GM21786 (cell line): Measurements from ENCODE around the gene REPS2.
"Not testable (repeated sequence)": the region's sequence is repeated elsewhere in the genome, so short reads cannot be mapped to it uniquely, and the experiment has no call there.

ENCODE experiments used
- ATAC-seq: cut with Tn5 transposase; IDR thresholded peaks from one replicate; pipeline ENCODE4 v1.9.1; 2021; ENCODE audit not compliant: unreplicated experiment

The REPS2 gene

DNA sequence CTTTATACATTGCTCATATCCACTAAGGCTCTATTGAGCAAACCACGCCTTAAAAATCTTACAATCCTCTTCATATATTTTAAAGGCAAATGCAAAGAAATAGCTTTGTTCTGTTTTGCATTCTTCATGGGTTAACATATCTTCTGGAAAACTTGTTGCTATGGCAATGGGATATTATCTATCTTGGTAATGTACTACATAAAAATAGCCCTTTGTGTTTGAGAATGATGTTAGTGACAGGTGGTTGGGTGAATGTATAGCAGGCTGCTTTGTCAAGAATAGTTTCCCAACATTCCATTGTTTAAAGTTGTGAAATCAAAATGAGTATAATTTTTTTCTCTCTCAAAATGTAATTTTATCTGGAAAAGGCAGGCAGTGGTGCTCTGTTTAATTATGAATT, 16.8 kb downstream of the REPS2 start:
- no peak for ATAC-seq

DNA sequence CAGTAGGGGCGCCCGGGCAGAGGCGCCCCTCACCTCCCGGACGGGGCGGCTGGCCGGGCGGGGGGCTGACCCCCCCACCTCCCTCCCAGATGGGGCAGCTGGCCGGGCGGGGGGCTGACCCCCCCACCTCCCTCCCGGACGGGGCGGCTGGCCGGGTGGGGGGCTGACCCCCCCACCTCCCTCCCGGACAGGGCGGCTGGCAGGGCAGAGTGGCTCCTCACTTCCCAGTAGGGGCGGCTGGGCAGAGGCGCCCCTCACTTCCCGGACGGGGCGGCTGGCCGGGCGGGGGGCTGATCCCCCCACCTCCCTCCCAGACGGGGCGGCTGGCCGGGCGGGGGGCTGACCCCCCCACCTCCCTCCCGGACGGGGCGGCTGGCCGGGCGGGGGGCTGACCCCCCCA, 18.5 kb downstream of the REPS2 start:
- not testable (repeated sequence) for ATAC-seq

DNA sequence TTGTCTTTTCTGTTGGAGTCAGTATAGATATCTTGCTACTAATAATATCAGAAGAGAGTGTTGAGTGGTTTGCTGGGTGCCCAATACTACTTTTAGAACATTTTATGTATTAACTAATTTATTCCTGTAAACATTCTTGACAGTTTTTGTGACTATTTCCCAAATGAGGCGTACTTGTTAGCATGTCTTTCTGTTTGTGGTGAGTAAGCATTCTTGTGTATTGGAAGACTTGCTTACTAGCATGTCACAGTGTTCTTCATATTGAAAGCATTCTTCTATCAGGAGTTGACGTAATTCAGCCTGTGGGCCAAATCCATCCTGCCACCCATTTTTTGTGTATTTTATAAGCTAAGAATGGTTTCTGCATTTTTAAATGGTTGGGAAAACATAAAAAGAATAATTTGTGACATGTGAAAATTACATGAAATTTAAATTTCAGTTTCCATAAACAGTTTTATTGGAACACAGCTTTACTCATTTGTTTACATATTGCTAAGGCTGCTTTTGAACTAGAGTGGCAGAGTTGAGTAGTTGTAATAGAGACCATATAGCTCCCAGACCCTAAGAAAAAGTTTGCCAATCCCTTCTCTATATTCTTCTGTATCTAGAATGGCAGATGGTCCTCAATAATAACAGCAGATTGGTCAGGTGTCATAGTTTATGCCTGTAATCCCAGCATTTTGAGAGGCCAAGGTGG, 20.4 kb downstream of the REPS2 start:
- ATAC-seq, result no peak

DNA sequence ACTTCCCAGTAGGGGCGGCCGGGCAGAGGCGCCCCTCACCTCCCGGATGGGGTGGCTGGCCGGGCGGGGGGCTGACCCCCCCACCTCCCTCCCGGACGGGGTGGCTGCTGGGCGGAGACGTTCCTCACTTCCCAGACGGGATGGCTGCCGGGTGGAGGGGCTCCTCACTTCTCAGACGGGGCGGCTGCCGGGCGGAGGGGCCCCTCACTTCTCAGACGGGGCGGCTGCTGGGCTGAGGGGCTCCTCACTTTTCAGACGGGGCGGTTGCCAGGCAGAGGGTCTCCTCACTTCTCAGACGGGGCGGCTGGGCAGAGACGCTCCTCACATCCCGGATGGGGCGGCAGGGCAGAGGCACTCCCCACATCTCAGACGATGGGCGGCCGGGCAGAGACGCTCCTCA, 22.3 kb downstream of the REPS2 start:
- not testable (repeated sequence) for ATAC-seq

DNA sequence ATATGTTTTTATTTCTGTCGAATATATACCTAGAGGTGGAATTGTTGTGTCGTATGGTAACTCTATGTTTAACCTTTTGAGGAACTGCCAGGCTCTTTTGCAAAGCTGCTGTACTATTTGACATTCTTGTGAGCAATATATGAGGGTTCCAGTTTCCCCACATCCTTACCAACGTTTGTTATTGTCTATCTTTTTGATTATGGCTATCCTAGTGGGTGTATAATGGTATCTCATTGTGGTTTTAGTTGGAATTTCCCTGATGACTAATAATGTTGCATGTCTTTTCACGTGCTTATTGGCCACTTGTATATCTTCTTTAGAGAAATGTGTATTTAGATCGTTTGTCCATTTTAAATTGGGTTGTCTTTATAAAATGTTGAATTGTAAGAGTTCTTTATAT, 24.5 kb downstream of the REPS2 start:
- no peak for ATAC-seq

DNA sequence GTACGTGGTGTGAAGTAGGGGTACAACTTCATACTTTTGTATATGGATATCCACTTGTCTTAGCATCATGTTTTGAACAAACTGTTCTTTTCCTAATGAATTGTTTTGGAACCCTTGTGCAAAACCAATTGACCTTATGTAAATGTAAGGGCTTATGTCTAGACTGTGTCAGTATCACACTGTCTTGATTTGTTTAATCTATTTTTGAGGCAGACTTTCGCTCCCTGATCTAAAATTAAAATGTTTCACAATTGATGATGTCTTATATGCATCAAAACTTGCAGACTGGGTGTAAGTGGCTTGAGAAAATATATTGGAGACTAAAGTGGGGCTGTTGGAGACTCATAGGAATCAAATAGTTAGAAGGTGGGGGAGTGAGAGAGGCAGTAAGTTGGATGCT, 25.2 kb downstream of the REPS2 start:
- no peak for ATAC-seq

DNA sequence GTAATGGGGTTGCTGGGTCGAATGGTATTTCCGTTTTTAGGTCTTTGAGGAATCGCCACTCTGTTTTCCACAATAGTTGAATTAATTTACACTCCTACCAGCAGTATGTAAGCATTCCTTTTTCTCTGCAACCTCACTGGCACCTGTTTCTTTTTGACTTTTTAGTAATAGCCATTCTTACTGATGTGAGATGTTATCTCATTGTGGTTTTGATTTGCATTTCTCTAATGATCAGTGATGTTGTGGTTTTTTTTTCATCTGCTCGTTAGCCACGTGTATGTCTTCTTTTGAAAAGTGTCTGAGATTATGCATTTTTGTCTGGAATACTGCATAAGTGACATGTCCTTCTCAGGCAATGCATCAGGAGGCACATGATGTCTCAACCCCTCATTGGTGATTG, 28.8 kb downstream of the REPS2 start:
- no peak for ATAC-seq

DNA sequence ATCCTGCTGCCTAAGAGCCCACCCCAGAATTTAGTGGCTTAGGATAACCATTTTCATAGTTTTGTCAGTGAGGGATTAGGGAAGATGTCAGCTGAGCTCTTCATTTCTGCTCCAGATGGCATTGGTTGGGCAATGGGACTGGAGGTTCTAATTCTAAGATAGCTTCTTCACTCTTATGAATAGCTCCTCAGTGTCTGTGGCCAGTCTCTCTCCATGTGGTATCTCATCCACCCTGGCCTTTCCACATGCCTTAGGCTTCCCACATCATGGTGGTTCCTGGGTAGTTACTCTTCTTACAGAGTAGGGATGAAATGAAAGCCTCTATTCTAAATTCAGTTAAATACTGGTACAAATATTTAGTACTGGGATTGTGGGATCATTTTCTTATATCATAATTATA, 31.3 kb downstream of the REPS2 start:
- no peak for ATAC-seq

DNA sequence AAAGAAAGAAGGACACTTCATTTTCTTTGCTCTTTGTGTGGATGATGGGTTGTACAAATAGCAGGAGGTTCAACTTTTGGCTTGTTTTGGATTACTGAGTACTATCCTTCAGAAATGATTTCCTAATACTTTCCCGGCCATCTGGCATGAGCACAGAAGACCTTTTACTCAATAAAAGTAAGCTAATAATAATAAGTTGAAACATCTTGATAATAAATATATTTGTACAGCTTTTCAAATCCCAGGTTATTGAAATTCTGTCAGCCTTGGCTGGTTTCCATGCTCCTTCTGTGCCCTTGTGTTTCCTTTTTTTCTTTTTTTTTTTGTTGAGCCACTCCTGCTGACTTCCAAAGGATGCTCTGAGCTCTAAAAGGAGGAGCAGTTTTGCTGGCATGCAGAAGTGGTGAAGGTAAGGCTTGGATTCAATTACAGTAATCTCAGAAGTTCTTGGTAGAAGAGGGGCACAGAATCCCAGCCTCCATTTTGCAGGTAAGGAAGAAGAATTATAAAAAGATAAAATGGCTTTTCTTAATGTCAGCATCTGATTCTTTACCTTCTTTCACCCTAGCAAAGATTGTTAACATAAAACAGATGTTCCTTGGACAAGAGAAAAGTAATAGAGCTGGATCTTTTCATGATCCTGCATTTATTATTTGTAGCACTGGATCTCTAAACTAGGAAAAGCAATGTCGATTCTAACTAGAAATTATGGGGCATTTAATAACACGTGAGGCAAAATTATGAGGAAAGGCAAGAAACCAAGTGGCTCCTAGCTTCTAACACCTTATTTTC, 31.9 kb downstream of the REPS2 start:
- no peak for ATAC-seq

DNA sequence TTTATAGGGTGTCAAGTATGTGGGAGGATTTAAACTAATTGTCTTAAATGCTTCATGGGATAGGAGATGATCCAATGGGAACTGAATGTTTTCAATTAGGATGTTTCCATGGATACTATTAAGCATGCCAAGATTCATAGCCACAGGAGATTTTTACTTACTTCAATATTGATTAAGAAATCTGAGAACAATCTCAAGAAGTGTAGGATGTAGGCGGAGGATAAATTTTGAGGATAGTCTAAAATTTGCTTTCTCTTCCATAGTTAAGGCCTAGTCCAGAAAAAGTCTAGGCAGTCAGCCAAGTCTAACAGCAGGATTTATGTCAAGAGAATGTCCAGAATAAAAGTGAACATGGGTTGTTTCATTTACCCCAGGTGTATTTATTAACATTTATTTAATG, 32.8 kb downstream of the REPS2 start:
- no peak for ATAC-seq

DNA sequence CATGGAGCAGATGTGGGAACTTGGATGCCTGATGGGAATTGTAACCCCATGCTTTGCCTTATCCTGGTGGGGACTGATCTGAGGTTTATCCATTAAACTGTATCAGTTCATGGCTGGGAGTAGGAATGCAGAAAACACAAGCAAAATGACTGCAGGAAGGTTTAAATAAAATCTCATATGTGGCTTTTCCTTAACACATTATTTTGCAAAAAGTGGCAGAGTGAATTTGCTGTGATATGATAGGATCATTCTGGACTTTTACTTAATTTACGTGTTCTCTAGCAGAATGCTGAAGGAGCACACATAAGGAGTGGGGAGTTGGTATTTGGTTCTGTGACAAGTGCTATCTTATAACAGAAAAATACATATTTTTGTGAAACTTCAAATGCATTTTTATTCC, 34.8 kb downstream of the REPS2 start:
- ATAC-seq, result no peak

DNA sequence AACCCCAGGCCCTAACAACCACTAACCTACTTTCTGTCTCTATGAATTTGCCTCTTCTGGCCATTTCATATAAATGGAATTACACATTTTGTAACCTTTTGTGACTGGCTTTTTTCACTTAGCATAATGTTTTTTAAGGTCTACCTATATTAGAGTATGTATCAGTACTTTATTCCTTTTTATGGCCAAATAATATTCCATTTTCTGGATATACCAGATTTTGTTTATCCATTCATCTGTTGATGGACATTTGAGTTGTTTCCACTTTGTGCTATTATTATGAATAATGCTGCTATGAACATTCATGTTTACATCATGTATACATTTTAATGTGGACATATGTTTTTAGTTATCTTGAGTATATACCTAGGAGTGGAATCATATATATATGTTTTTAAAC, 35.5 kb downstream of the REPS2 start:
- ATAC-seq, result no peak

DNA sequence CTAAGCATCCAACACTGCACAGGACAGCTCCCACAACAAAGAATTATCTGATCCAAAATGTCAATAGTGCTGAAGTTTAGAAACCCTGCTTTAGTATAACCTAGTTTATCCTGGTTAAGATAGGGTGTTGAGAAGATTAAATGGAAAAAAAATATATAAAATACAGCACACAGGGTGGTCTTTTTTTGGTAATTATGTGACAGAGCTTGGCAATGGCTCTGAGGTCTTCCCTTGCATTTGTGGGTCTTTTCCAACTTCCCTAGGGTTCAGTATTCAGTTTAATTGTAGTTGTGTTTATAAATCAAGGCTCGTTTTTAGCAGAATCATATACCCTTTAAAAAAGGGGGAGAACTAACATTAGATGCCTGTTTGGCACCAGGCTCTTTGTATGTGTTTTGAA, 36.6 kb downstream of the REPS2 start:
- ATAC-seq, result no peak

DNA sequence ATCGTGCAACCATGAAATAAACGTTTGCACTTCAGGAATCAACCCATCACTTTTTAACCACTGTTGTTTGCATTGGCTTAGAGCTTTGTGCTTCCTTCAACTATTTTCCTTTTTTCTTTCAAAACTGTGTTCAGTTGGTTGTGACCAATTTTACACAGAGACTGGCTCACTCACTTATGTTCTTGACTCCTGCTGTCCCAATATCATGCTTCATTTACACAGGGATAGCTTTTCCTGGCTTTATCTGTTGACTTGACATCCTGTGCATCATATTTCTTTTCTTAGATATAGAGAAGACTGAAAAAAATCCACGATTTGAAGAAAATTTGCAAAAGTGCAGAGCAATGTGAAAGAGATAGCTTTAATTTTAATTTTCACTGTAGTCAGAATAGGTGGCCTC, 38.8 kb downstream of the REPS2 start:
- no peak for ATAC-seq

DNA sequence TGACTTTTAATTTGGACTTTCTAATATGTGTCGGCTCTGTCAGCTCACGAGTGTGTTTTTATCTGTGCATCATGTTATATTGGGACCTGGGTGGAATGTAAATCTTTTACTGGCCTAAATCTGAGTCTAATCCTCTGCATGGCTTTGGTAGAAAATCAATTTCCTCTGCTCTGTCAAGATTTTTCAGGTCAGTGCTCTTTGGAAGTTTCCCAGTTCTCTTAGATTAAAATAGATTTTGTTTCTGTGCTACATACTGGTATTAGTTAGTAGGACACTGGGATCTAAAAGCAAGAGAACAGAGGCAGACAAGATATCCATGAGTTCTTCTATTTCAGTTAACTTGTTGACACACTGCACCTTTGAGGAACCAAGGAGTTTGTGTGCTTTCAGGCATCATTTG, 39.7 kb downstream of the REPS2 start:
- ATAC-seq, result no peak

DNA sequence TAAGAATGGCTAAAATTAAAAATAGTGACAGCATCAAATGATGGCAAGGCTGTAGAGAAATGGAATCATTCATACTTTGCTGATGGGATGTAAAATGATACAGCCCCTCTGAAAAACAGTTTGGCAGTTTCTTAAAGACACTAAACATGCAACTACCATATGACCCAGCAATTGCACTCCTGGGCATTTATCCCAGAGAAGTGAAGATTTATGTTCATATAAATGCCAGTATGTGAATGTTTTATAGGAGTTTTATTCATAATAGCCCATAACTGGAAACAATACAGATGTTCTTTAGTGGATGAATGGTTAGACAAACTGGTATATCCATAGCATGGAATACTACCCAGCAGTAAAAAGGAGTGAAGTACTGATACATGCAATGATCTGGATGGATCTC, 43.3 kb downstream of the REPS2 start:
- ATAC-seq, result no peak

DNA sequence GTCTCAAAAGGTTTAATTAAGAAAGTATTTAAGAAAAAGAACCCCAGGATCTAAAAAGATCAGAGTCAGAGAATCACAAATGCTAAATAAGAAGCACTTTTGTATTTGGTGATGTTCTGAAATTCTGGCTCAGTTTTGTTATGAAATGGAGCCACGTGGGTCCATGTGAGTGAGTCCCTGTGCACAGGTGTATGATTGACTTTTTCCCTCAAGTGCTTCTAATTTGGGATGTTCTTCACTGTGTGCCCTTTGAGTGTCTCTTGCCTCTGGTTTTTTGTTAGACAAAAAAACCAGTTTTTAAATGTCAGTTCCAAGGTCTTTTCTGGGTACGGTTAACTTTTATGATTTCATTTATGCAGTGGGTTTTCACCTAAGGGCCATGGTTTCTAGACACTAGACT, 44.4 kb downstream of the REPS2 start:
- ATAC-seq, result no peak

DNA sequence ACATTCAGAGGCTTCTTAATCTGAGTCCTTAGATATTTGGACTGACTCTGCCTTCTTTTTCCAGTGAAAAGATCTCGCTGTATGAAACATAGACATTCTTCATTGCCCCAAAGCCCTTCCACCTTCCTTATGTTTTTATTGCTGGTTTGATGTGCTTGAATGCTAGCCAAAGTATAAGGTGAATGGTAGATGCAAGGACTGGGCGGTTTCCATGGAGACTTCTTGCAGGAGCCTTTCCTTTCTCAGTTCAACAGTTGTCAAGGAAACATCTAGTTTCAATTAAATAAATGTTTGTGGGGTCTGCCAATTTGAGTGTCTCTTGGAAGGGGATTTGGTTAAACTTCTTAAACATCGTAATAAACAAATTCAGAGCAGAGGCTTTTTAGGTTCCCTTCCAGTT, 46.0 kb downstream of the REPS2 start:
- no peak for ATAC-seq

DNA sequence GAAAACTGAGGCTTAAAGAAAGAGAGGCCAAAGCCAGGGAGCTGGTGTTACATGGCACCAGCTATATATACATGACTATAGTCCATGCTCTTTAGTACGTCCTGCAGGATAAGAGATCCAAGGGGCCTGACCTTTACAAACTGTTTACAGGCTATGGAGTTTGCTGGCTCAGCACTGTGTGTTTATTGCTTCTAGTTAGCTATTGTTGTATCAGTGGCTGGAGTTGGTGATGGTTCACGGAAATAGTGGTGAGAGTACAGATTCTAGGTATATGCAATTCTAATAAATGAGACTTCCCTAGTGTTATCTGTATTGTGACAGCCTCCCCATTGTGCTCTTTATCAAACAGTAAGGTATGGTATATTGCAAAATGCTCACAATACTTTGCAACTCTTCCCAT, 46.5 kb downstream of the REPS2 start:
- ATAC-seq, result no peak

DNA sequence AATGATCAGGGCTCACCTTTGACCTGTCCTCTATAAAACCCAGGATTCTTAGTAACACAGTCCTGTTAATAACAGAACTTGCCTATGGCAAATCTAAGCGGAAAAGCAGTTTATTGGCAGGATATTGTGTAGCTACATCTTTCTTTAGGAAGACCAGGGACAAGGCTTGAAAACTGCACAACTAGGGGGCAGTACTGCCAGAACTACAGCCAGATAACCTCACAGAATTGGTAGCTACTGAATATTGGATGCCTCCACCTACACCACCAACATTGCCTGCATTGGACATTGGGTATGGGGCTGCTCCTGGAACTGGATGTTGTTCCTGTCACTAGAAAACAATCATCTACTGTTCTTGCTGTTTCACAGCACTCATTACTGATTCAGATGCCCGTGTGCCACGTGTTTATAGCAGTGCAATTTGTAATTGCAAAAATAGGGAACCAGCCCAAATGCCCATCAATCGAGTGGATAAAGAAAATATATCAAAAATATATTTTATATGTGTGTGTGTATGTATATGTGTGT, 47.4 kb downstream of the REPS2 start:
- ATAC-seq, result no peak

DNA sequence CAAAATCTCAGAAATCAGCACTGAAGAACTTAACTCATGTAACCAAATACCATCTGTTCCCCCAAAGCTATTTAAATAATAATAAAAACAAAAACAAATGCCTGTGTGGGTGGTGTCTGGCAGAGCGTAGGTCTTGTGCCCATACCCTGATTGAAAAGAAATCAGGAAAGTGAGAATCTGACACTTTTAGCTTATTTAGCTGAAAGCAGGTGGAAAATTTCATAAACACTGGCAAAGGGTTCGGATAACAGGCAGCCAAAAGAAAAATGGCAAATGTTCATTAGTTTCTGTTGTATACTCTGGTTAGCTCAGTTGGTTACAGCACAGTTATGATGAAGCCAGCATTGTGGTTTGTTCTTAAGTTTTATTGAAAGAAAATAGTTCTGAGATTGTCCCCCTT, 48.3 kb downstream of the REPS2 start:
- ATAC-seq, result no peak

DNA sequence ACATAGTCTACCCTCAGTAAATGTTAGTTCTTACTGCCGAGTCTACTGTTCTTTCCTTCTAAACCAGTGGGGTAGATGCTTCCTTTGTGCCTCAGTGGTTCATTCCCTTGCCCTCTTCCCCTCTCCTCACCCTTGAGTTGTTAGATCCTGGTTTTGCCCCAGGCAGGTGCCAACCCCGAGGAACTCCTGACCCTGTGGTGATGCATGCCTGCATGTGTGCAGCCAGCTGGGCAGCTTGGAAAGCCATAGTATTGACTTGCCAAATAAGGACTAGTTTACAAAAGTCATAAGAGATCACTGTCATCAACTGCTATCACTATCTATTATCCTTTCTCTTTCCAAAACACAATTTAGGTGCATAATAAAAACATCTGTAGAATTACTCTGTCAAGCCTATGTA, 50.9 kb downstream of the REPS2 start:
- no peak for ATAC-seq

DNA sequence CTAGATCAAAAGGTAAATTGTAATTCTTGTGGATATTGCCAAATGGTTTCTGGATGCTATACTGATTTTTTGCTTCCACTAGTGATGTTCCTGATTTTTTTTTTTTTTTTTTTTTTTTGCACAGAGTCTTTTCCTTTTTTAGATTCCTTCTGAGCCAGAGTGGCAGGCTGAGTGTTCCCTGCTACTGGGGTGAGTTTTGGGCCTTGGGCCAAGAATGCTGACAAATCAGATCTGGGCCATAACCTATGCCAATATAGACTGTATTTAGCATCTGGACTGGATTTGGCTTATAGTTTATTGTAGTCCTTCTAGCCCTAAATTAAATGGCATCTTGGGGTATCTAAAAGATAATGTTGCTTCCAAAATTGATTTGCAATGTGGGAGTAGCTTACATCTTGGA, 52.8 kb downstream of the REPS2 start:
- no peak for ATAC-seq
